ENCODE measurements around the gene NSG2. TPM values are rescaled to one million over a fixed set of nuclear protein-coding genes. Genes with fewer than 3 reads are reported as not detected.
"Not testable (repeated sequence)": the region's sequence is repeated elsewhere in the genome, so short reads cannot be mapped to it uniquely, and the experiment has no call there.

NSG2 gene
- total RNA-seq, 4 donors from 2014 or later, result 3.4 to 5.4 (median 3.9) TPM

DNA sequence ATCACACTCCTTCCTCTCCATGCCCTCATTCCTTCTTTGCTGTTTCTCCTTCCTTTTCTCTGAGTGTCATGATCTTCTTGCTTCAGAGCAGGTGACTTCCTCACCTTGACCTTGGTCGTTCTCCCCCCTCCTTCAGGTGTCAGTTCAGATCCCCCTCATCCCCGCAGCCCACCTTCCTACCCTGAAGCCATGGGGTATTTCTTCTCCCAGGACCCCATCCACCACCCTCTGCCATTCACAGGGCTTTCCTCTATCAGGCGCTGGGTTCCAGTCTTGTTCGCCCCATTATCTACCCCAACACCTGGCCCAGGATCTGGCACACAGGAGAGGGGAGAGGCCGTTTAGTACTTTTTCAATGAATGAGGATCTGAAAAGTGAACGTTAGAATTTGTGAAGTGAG lies 101.0 kb downstream of the NSG2 start:
- H3K27ac ChIP-seq (replicated peaks in 1 of 4), result no peak overlapping the region
- no peaks in the 10 kb centered on the region for H3K4me1 ChIP-seq
- TF ChIP-seq POLR2A (IDR thresholded peaks at IDR 0.05; ENCODE audit: low read depth) (no peak), EP300 (IDR thresholded peaks at IDR 0.05) (no peak), POLR2AphosphoS5 (IDR thresholded peaks at IDR 0.05) (no peak)
- TF ChIP-seq, protein P1, sequence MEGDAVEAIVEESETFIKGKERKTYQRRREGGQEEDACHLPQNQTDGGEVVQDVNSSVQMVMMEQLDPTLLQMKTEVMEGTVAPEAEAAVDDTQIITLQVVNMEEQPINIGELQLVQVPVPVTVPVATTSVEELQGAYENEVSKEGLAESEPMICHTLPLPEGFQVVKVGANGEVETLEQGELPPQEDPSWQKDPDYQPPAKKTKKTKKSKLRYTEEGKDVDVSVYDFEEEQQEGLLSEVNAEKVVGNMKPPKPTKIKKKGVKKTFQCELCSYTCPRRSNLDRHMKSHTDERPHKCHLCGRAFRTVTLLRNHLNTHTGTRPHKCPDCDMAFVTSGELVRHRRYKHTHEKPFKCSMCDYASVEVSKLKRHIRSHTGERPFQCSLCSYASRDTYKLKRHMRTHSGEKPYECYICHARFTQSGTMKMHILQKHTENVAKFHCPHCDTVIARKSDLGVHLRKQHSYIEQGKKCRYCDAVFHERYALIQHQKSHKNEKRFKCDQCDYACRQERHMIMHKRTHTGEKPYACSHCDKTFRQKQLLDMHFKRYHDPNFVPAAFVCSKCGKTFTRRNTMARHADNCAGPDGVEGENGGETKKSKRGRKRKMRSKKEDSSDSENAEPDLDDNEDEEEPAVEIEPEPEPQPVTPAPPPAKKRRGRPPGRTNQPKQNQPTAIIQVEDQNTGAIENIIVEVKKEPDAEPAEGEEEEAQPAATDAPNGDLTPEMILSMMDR (IDR thresholded peaks at IDR 0.05), result no peak
- no peaks in the 10 kb centered on the region for H3K9me3 ChIP-seq
- no peaks in the 10 kb centered on the region for H3K36me3 ChIP-seq
- WGBS, result 66% methylated on average over 6 of the region's 6 CpGs
- intact Hi-C loops (cut with DNase I), result no loop called here
- no peak overlapping the region for H3K4me3 ChIP-seq
- H3K27me3 ChIP-seq, result peaks cover 0 to 6% (median 0%) of the 10 kb centered on the region in 4 donors
- DNase-seq (ENCODE audit: extremely low spot score), result no peak

DNA sequence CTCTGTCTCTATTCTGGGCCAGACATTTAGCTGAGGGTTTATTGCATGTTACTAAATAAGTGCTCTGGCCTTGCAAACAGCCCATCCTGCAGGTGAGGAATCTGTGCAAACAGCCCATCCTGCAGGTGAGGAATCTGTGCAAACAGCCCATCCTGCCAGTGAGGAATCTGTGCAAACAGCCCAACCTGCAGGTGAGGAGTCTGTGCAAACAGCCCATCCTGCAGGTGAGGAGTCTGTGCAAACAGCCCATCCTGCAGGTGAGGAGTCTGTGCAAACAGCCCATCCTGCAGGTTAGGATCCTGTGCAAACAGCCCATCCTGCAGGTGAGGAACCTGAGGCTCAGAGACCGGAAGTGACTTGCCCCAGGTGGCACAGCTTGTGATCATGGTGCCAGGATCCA lies 101.5 kb downstream of the NSG2 start:
- whole genome bisulfite sequencing, result 80% methylated on average over 1 of the region's 1 CpG
- H3K36me3 ChIP-seq; intact Hi-C loops (cut with DNase I); H3K9me3 ChIP-seq; H3K4me1 ChIP-seq; H3K4me3 ChIP-seq; DNase-seq (ENCODE audit: extremely low spot score); H3K27me3 ChIP-seq; H3K27ac ChIP-seq (replicated peaks in 1 of 4): not testable (repeated sequence)

DNA sequence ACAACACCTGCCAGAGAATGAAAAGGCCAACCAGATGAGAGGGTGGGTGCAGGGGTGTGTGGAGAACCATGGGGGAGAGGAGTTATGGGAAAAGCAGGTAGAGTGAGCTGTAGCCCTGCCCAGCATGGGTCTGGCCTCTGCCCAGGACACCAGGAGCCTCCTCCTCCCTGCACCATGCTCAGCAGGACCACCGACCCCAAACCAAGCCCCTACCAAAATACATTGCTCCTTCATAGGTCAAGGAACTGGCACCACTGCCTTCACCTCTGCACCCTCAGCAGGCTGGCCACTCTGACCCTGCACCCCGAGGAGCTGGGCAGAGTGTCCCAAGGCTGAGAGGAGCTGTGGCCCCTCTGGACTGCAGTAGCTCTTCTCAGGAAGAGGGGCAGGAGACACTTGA lies 102.0 kb downstream of the NSG2 start:
- H3K4me3 ChIP-seq, result no peak overlapping the region
- no peaks in the 10 kb centered on the region for H3K9me3 ChIP-seq
- no peak overlapping the region for H3K27ac ChIP-seq (replicated peaks in 1 of 4)
- WGBS, result 40% methylated on average over 1 of the region's 2 CpGs
- intact Hi-C loops (cut with DNase I), result no loop called here
- H3K36me3 ChIP-seq, result no peaks in the 10 kb centered on the region
- no peak for DNase-seq (ENCODE audit: extremely low spot score)
- H3K4me1 ChIP-seq, result no peaks in the 10 kb centered on the region
- TF ChIP-seq, protein P1 (IDR thresholded peaks at IDR 0.05), result no peak
- TF ChIP-seq POLR2A (IDR thresholded peaks at IDR 0.05; ENCODE audit: low read depth) (no peak), POLR2AphosphoS5 (IDR thresholded peaks at IDR 0.05) (no peak), EP300 (IDR thresholded peaks at IDR 0.05) (no peak)
- H3K27me3 ChIP-seq, result peaks cover 0 to 6% (median 0%) of the 10 kb centered on the region in 4 donors

DNA sequence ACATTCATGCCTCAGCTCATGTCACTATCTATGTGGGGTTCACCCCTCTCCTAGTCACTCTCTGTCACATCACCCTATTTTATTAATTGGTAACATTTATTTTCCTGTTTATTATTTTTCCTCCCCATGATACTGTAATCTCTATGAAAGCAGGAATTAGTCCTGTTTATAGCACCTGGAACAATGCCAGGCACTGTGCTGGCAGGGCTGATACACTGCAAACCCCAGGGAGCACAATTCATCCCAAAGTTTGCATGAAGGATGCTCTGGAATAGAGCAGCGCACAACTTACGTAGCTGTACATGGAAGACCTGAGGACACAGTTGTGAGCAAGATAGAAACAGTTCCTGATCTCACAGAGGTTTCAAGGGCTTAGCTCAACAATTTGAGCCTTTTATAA lies 103.2 kb downstream of the NSG2 start:
- 75% methylated on average over 2 of the region's 2 CpGs for WGBS
- Histone ChIP-seq H3K27me3 (peaks cover 0 to 6% (median 0%) of the 10 kb centered on the region in 4 donors), H3K27ac (replicated peaks in 1 of 4) (no peak overlapping the region), H3K4me3 (no peak overlapping the region), H3K4me1 (no peaks in the 10 kb centered on the region), H3K36me3 (no peaks in the 10 kb centered on the region), H3K9me3 (no peaks in the 10 kb centered on the region)
- no peak for TF ChIP-seq POLR2A (IDR thresholded peaks at IDR 0.05; ENCODE audit: low read depth)
- TF ChIP-seq, protein P1 (IDR thresholded peaks at IDR 0.05), result no peak
- no peak for TF ChIP-seq EP300 (IDR thresholded peaks at IDR 0.05)
- no peak for TF ChIP-seq POLR2AphosphoS5 (IDR thresholded peaks at IDR 0.05)
- intact Hi-C loops (cut with DNase I), result no loop called here
- no peak for DNase-seq (ENCODE audit: extremely low spot score)

DNA sequence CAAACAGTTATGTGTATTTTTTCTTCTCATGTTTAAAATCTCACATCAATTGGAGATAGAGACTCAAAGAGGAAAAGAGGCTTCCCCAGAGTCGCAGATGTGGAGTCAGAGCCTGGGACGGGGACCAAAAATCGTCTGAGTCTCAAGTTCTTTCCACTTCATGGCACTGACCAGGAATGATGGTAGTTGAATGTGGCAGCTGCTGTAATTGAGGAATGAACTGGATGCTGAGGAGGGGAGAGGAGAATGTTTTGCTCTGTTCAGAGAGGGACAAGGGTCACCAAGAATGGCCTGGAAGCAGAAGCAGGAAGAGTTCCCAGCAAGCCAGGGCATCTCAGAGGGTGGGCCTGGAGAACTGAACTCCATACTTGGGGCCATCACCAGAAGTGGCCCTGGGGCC lies 103.9 kb downstream of the NSG2 start:
- intact Hi-C loops (cut with DNase I), result no loop called here
- WGBS, result 60% methylated on average over 3 of the region's 3 CpGs
- TF ChIP-seq POLR2A (IDR thresholded peaks at IDR 0.05; ENCODE audit: low read depth) (no peak), POLR2AphosphoS5 (IDR thresholded peaks at IDR 0.05) (no peak), EP300 (IDR thresholded peaks at IDR 0.05) (no peak)
- TF ChIP-seq, protein P1 (IDR thresholded peaks at IDR 0.05), result no peak

More for the DNA sequence above, 103.9 kb downstream of the NSG2 start:
- Histone ChIP-seq H3K27ac (replicated peaks in 1 of 4) (no peak overlapping the region), H3K4me1 (no peaks in the 10 kb centered on the region), H3K9me3 (peaks cover 0 to 4% (median 2%) of the 10 kb centered on the region in 4 donors), H3K4me3 (no peak overlapping the region), H3K36me3 (no peaks in the 10 kb centered on the region), H3K27me3 (peaks cover 0 to 6% (median 0%) of the 10 kb centered on the region in 4 donors)
- no peak for DNase-seq (ENCODE audit: extremely low spot score)

Data from esophagus muscularis mucosa (tissue), 4 donors.